Measurements from ENCODE around the gene ATG16L1.

DNA sequence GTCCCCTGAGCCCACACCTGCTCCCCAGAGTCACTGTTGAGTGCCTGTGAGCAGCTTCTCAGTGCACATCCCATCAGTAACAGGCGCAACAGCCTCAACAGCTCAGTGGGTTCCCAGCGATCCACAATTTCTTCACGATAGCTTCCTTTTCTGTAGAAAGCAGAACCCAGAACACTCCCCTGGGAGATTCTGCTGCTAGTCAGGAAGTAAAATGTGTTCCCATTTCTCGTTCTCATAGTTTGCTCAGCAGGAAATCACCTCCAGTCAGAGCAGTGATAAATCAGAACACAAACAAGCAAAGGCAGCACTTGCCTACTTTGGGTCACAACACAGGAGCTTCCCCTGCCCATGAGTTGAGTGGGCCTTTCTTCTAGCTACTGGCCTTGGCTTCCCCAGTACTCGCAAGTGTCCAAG lies 48.9 kb upstream of the ATG16L1 start:
- no peak for TF ChIP-seq GATA3 (IDR thresholded peaks at IDR 0.05; ENCODE audit: low read depth, low read length)
- no peak for TF ChIP-seq GATA2 (IDR thresholded peaks at IDR 0.05; ENCODE audit: low read depth, low read length)
